BLaER1 treated with 17β-estradiol and CSF1 and Interleukin-3, amounts not matched to agents 10 nM and 100 nM (cell line): ENCODE data around the gene ELF1.
"Not testable (repeated sequence)": the region's sequence is repeated elsewhere in the genome, so short reads cannot be mapped to it uniquely, and the experiment has no call there.

Experiments
- H3K27ac ChIP-seq, 11 experiments: shearing (Covaris generic); formaldehyde crosslinking; 2 replicates each; pipeline ENCODE4 v1.8.1; 2022
- H3K27me3 ChIP-seq, 11 experiments: shearing (Covaris generic); formaldehyde crosslinking; 2 replicates each; pipeline ENCODE4 v1.8.1; 2022
- H3K36me3 ChIP-seq, 11 experiments: shearing (Covaris generic); formaldehyde crosslinking; 2 replicates each; pipeline ENCODE4 v1.8.1; 2022
- H3K4me1 ChIP-seq, 10 experiments: shearing (Covaris generic); formaldehyde crosslinking; 2 replicates each; pipeline ENCODE4 v1.8.1; 2022
- H3K4me2 ChIP-seq, 11 experiments: shearing (Covaris generic); formaldehyde crosslinking; 2 replicates each; pipeline ENCODE4 v1.8.1; 2022
- H3K4me3 ChIP-seq, 10 experiments: shearing (Covaris generic); formaldehyde crosslinking; 2 replicates each; pipeline ENCODE4 v1.8.1; 2022
- H3K9ac ChIP-seq, 11 experiments: shearing (Covaris generic); formaldehyde crosslinking; 2 replicates each; pipeline ENCODE4 v1.8.1; 2022
- H3K9me3 ChIP-seq, 11 experiments: shearing (Covaris generic); formaldehyde crosslinking; replicated peaks in 1 of 11; 2 replicates each; pipeline ENCODE4 v1.8.1; 2022
- H4K20me1 ChIP-seq, 11 experiments: shearing (Covaris generic); formaldehyde crosslinking; 2 replicates each; pipeline ENCODE4 v1.8.1; 2022
- Cebpa-rat ChIP-seq, 11 experiments: shearing (Covaris generic); IDR thresholded peaks; 2 replicates each; pipeline ENCODE4 v1.8.1; 2022

Gene ELF1

DNA sequence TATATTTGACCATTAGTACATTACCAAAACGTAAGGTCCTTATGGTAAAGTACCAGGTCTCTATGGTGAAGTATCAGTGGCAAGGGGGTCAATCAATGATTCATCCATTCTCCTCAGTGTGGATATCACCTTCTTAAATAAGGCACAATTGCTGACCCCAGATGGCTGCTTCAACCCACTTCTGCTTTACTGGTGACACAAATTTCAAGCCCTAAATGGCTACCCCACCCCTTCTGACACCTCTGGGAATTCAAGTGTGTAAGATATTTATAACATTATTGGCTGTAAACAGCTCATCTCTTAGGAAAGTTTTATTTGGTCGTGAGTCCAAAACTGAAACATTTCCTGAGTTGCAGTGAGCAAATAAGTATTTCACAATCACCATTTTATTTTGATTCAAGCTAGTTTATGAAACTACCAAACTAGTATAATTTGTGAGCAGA lies 34.3 kb upstream of the ELF1 start:
- peak in 8 of 11 experiments; percentile 46 to 94 (median 82); a peak in 13 of 22 replicates for TF ChIP-seq Cebpa-rat (IDR thresholded peaks at IDR 0.05)
- H4K20me1 ChIP-seq, result peaks cover 8 to 94% (median 41%) of the 10 kb centered on the region in 11 experiments; a peak in 21 of 22 replicates
- H3K36me3 ChIP-seq, result peaks cover 4 to 68% (median 51%) of the 10 kb centered on the region in 11 experiments; a peak in 21 of 22 replicates
- H3K9me3 ChIP-seq, result peaks cover 2 to 32% (median 29%) of the 10 kb centered on the region in 11 experiments; a peak in 21 of 22 replicates
- peak overlapping the region; percentile 56 to 96 (median 76); a peak in 21 of 22 replicates for H3K9ac ChIP-seq
- H3K4me3 ChIP-seq, result peak overlapping the region in 9 of 10 experiments; percentile 22 to 89 (median 47); a peak in 14 of 20 replicates
- peak overlapping the region; percentile 75 to 98 (median 94) for H3K4me2 ChIP-seq
- peak overlapping the region; percentile 46 to 98 (median 92); a peak in 21 of 22 replicates for H3K27ac ChIP-seq
- H3K4me1 ChIP-seq, result peaks cover 66 to 100% (median 94%) of the 10 kb centered on the region in 10 experiments
- no peaks in the 10 kb centered on the region for H3K27me3 ChIP-seq

DNA sequence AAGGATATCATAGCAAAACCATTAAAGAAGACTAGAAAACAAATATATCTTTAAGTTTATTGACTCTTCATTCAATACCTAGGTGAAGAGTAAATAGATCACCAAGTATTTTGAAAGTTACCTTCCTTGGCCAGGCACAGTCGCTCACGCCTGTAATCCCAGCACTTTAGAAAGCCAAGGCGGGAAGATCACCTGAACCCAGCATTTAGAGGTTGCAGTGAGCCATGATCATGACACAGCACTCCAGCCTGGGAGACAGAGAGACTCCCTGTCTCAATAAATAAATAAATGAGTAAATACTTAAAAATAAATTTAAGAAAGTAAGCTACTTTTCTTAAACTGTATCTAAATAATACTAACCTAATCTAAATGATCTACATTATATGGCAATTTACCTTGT lies 33.3 kb upstream of the ELF1 start:
- peaks cover 5 to 84% (median 31%) of the 10 kb centered on the region in 11 experiments; a peak in 21 of 22 replicates for H4K20me1 ChIP-seq
- peak overlapping the region; percentile 39 to 96 (median 76); a peak in 18 of 22 replicates for H3K9ac ChIP-seq
- no peak for TF ChIP-seq Cebpa-rat (IDR thresholded peaks at IDR 0.05)
- H3K36me3 ChIP-seq, result peaks cover 13 to 68% (median 54%) of the 10 kb centered on the region in 11 experiments
- H3K9me3 ChIP-seq, result peaks cover 12 to 41% (median 38%) of the 10 kb centered on the region in 11 experiments; a peak in 21 of 22 replicates
- peak overlapping the region in 8 of 10 experiments; percentile 33 to 53 (median 47); a peak in 10 of 20 replicates for H3K4me3 ChIP-seq
- H3K4me1 ChIP-seq, result peaks cover 57 to 93% (median 85%) of the 10 kb centered on the region in 10 experiments
- H3K4me2 ChIP-seq, result peak overlapping the region; percentile 75 to 98 (median 94)
- H3K27me3 ChIP-seq, result no peaks in the 10 kb centered on the region
- H3K27ac ChIP-seq, result peak overlapping the region; percentile 2 to 98 (median 92); a peak in 21 of 22 replicates

DNA sequence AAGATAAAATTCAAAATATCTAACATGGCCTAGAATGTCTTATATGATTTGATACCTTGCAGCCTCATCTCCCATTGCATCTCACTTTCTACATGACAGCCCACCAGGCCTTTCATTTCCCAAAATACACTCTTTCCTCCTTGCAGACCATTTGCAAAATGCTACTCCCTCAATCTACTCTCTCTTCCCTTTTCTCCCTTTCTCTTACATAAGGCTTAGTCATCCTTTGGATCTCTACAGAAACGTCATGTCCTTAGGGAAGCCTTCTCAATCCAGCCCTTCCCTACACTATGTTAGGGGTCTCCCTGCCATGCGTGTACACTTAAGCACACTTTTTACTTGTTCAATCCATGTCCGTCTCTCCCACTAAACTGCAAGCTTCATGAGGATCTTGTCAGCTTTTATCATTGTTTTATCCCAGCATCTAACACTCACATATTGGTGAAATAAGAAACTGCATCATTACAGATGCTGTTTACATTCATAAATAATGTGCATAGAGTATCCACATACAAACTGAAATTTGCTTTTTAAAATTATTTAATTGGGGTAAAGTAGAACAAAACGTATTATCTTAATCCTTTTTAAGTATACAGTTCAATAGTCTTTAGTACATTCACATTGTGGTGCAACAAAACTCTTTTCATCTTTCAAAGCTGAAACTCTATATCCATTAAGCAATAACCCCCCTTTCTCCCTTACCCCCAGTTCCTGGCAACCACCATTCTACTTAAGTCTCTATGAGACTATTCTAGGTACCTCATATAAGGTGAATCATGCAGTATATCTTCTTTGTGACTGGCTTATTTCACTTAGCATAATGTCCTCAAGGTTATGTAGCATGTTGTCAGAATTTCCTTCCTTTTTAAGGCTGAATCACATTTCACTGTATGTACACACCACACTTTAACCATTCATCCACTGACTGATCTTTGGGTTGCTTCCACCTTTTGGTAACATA lies 30.6 kb upstream of the ELF1 start:
- Histone ChIP-seq H3K9ac (peak overlapping the region in 1 of 11 experiments; percentile 45; a peak in 2 of 22 replicates), H3K27me3 (no peaks in the 10 kb centered on the region), H3K9me3 (peaks cover 20 to 68% (median 61%) of the 10 kb centered on the region in 11 experiments; a peak in 21 of 22 replicates), H3K4me2 (peak overlapping the region in 7 of 11 experiments; percentile 6 to 98 (median 95); a peak in 13 of 22 replicates), H3K4me3 (peak overlapping the region in 5 of 10 experiments; percentile 3 to 43 (median 8); a peak in 4 of 20 replicates), H3K4me1 (peaks cover 30 to 66% (median 58%) of the 10 kb centered on the region in 10 experiments), H3K36me3 (peaks cover 17 to 74% (median 63%) of the 10 kb centered on the region in 11 experiments), H3K27ac (peak overlapping the region in 10 of 11 experiments; percentile 2 to 92 (median 54); a peak in 14 of 22 replicates), H4K20me1 (peaks cover 0 to 58% (median 4%) of the 10 kb centered on the region in 11 experiments; a peak in 14 of 22 replicates)
- no peak for TF ChIP-seq Cebpa-rat (IDR thresholded peaks at IDR 0.05)

DNA sequence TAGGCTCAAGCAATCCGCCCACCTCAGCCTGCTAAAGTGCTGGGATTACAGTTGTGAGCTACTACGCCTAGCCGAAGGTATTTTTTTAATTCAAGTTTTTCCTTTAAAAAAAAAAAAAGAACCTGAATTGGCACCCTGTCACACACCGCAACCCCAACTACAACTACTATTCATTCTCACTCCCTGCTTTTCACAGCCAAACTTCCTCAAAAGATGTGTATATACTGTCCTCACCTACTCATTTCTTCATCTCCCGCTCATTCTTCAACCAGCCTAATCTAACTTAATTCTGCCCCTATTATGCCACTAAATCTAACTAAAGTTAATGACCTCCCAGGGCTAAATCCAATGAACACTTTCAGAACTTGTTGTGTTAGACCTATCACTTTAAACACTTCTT lies 29.5 kb upstream of the ELF1 start:
- peak overlapping the region in 5 of 10 experiments; percentile 20 to 52 (median 32); a peak in 6 of 20 replicates for H3K4me3 ChIP-seq
- no peak for TF ChIP-seq Cebpa-rat (IDR thresholded peaks at IDR 0.05)
- peaks cover 19 to 55% (median 47%) of the 10 kb centered on the region in 10 experiments for H3K4me1 ChIP-seq
- H4K20me1 ChIP-seq, result peaks cover 0 to 46% (median 0%) of the 10 kb centered on the region in 11 experiments; a peak in 6 of 22 replicates
- peak overlapping the region in 8 of 11 experiments; percentile 6 to 92 (median 62); a peak in 10 of 22 replicates for H3K27ac ChIP-seq
- no peaks in the 10 kb centered on the region for H3K27me3 ChIP-seq
- peak overlapping the region in 5 of 11 experiments; percentile 76 to 98 (median 95); a peak in 10 of 22 replicates for H3K4me2 ChIP-seq
- H3K9ac ChIP-seq, result no peak overlapping the region
- peaks cover 24 to 77% (median 71%) of the 10 kb centered on the region in 11 experiments; a peak in 21 of 22 replicates for H3K9me3 ChIP-seq
- peaks cover 17 to 71% (median 63%) of the 10 kb centered on the region in 11 experiments for H3K36me3 ChIP-seq

GRCh38 chr13:41042419-41042818 lies 23.3 kb upstream of the ELF1 start:
- H3K27me3 ChIP-seq, H3K4me2 ChIP-seq, H3K9ac ChIP-seq, H3K27ac ChIP-seq, H3K4me3 ChIP-seq: not testable (repeated sequence)
- Histone ChIP-seq H4K20me1 (peaks cover 8 to 52% (median 41%) of the 10 kb centered on the region in 11 experiments; a peak in 19 of 22 replicates), H3K4me1 (peaks cover 0 to 30% (median 0%) of the 10 kb centered on the region in 10 experiments; a peak in 3 of 20 replicates), H3K9me3 (peaks cover 11 to 79% (median 72%) of the 10 kb centered on the region in 11 experiments; a peak in 21 of 22 replicates), H3K36me3 (peaks cover 4 to 63% (median 55%) of the 10 kb centered on the region in 11 experiments)

GRCh38 chr13:41040584-41041334 lies 21.6 kb upstream of the ELF1 start:
- TF ChIP-seq Cebpa-rat (IDR thresholded peaks at IDR 0.05), result no peak
- H3K4me2 ChIP-seq, result no peak overlapping the region
- peaks cover 0 to 30% (median 0%) of the 10 kb centered on the region in 10 experiments; a peak in 4 of 20 replicates for H3K4me1 ChIP-seq
- H3K27ac ChIP-seq, result no peak overlapping the region; a peak in 1 of 22 replicates
- H3K9ac ChIP-seq, result no peak overlapping the region
- no peaks in the 10 kb centered on the region for H3K27me3 ChIP-seq
- peaks cover 5 to 71% (median 61%) of the 10 kb centered on the region in 11 experiments; a peak in 20 of 22 replicates for H3K9me3 ChIP-seq
- H3K4me3 ChIP-seq, result no peak overlapping the region
- H4K20me1 ChIP-seq, result peaks cover 12 to 64% (median 50%) of the 10 kb centered on the region in 11 experiments; a peak in 19 of 22 replicates
- H3K36me3 ChIP-seq, result peaks cover 0 to 59% (median 50%) of the 10 kb centered on the region in 11 experiments; a peak in 21 of 22 replicates

- H3K4me1 ChIP-seq, result peaks cover 0 to 39% (median 7%) of the 10 kb centered on the region in 10 experiments; a peak in 12 of 20 replicates
- H3K4me3 ChIP-seq, result no peak overlapping the region
- no peak overlapping the region for H3K27ac ChIP-seq
- no peaks in the 10 kb centered on the region for H3K27me3 ChIP-seq
- no peak for TF ChIP-seq Cebpa-rat (IDR thresholded peaks at IDR 0.05)
- peaks cover 0 to 63% (median 48%) of the 10 kb centered on the region in 11 experiments; a peak in 21 of 22 replicates for H3K36me3 ChIP-seq
- H3K9me3 ChIP-seq, result peaks cover 5 to 63% (median 53%) of the 10 kb centered on the region in 11 experiments; a peak in 20 of 22 replicates
- H4K20me1 ChIP-seq, result peaks cover 20 to 74% (median 58%) of the 10 kb centered on the region in 11 experiments; a peak in 19 of 22 replicates
- H3K9ac ChIP-seq, result no peak overlapping the region
- no peak overlapping the region for H3K4me2 ChIP-seq
Measured at GRCh38 chr13:41039746-41040145, 20.6 kb upstream of the ELF1 start.

DNA sequence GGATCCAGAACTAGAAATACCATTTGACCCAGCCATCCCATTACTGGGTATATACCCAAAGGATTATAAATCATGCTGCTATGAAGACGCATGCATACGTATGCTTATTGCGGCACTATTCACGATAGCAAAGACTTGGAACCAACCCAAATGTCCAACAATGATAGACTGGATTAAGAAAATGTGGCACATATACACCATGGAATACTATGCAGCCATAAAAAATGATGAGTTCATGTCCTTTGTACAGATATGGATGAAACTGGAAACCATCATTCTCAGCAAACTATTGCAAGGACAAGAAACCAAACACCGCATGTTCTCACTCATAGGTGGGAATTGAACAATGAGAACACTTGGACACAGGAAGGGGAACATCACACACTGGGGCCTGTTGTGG lies 17.4 kb upstream of the ELF1 start:
- H3K4me2 ChIP-seq, H3K9ac ChIP-seq, H3K4me3 ChIP-seq, H3K27ac ChIP-seq, H3K27me3 ChIP-seq: not testable (repeated sequence)
- Histone ChIP-seq H3K36me3 (peaks cover 0 to 80% (median 54%) of the 10 kb centered on the region in 11 experiments; a peak in 21 of 22 replicates), H4K20me1 (peaks cover 44 to 95% (median 84%) of the 10 kb centered on the region in 11 experiments; a peak in 20 of 22 replicates), H3K4me1 (peaks cover 0 to 60% (median 11%) of the 10 kb centered on the region in 10 experiments; a peak in 13 of 20 replicates), H3K9me3 (peaks cover 0 to 45% (median 38%) of the 10 kb centered on the region in 11 experiments; a peak in 17 of 22 replicates)
